Measurements from ENCODE around the gene UGT1A4. TPM values are rescaled to one million over a fixed set of nuclear protein-coding genes. Genes with fewer than 3 reads are reported as not detected.

The UGT1A4 gene
- total and polyA plus RNA-seq, 9 of the 15 experiments (the other 6 are each of a cell fraction or from before 2014, with no cell fraction given) = not detected

DNA sequence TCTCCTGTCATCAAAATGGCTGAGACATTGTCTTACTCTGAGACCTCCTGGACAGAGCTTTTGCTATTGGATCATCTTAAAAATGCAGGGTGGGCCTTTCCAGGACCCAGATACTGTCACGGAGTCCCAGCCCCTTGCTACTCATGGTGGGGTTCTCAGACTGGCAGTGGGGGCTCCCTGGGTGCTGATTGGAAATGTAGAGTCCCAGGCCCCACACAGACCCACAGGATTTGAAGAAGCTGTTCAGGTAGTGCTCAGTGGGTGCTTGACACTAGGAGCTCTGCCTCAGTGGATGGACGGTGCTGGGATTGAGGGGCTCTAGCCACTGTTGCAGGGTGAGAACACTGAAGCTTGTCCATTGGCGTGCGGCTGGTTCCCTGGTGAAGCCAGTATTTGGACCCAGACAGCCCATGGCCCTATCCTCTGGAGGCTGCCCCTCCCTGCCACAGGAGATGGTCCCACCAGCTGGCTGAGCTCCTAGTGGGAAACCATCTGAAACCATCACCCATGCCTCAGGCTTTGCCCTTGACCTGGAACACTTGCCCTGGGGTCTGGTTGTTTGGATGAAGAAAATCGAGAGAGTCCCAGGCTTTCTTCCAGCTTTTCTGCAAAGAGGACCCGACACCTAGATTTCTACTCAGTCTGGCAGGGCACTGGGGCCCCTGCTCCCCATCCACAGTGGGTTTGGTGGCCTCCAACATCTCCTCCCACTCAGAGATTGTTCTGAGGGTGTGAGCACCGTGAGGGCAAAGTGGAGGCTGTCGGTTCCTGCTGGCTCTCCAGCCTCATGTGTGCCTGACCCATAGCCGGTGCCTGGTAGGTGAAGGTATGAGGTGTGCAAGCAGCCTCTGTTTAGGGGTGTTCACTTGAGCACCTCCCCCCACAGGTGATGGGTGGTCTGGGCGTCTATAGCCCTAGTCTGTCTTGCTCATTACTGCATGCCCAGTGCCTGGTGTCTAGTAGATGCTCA is 89.7 kb downstream of the UGT1A4 start:
- WGBS (ENCODE audit: insufficient coverage, low coverage, missing lambda C conversion rate) = 1% methylated on average over 8 of the region's 10 CpGs
- Histone ChIP-seq H3K4me1 (replicated peaks in 1 of 2; ENCODE audit: control insufficient read depth in 2 of 2, insufficient read depth in 2 of 2, low read length in 2 of 2) (no peaks in the 10 kb centered on the region), H3K9me1 (ENCODE audit: control insufficient read depth, insufficient read depth, low read length) (no peaks in the 10 kb centered on the region), H3K4me2 (ENCODE audit: insufficient read depth, low read length) (no peak overlapping the region), H3K27ac (ENCODE audit: extremely low read depth, low read depth, low read length) (no peak overlapping the region), H3K9me3 (replicated peaks; ENCODE audit: control insufficient read depth, insufficient read depth, low read depth, low read length) (no peaks in the 10 kb centered on the region), H4K20me1 (replicated peaks; ENCODE audit: control insufficient read depth, insufficient read depth, low read length) (no peaks in the 10 kb centered on the region), H3K9ac (ENCODE audit: insufficient read depth in 1 of 2, low read depth in 2 of 2, low read length in 2 of 2) (no peak overlapping the region), H3K79me2 (ENCODE audit: control insufficient read depth, insufficient read depth, low read length) (no peaks in the 10 kb centered on the region), H3K27me3 (ENCODE audit: control insufficient read depth in 2 of 2, insufficient read depth in 2 of 2, low read length in 2 of 2) (peaks cover 2 to 32% of the 10 kb centered on the region in 2 experiments; a peak in 2 of 5 replicates), H3K36me3 (ENCODE audit: control insufficient read depth, insufficient read depth, low read length) (no peaks in the 10 kb centered on the region), H2AFZ (ENCODE audit: low read depth, low read length) (no peak overlapping the region), H3K4me3 (no peak overlapping the region)
- in situ Hi-C loops (cut with MboI) (no loop called here), intact Hi-C loops (cut with micrococcal nuclease) (no loop called here)
- TF ChIP-seq HLTF (IDR thresholded peaks at IDR 0.05) = no peak
- TF ChIP-seq ZFP36 (IDR thresholded peaks at IDR 0.05; ENCODE audit: low read depth, low read length, partially characterized antibody) = no peak
- TF ChIP-seq NR4A1 (CRISPR knock-in tag; IDR thresholded peaks at IDR 0.05) = no peak
- no peak for TF ChIP-seq NR4A1 (tag; IDR thresholded peaks at IDR 0.05)
- TF ChIP-seq YBX1 (IDR thresholded peaks at IDR 0.05) = no peak
- no peak for TF ChIP-seq FIP1L1 (IDR thresholded peaks at IDR 0.05; ENCODE audit: low read depth, low read length, poor library complexity, severe bottlenecking)
- TF ChIP-seq, protein P1, sequence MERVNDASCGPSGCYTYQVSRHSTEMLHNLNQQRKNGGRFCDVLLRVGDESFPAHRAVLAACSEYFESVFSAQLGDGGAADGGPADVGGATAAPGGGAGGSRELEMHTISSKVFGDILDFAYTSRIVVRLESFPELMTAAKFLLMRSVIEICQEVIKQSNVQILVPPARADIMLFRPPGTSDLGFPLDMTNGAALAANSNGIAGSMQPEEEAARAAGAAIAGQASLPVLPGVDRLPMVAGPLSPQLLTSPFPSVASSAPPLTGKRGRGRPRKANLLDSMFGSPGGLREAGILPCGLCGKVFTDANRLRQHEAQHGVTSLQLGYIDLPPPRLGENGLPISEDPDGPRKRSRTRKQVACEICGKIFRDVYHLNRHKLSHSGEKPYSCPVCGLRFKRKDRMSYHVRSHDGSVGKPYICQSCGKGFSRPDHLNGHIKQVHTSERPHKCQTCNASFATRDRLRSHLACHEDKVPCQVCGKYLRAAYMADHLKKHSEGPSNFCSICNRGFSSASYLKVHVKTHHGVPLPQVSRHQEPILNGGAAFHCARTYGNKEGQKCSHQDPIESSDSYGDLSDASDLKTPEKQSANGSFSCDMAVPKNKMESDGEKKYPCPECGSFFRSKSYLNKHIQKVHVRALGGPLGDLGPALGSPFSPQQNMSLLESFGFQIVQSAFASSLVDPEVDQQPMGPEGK (CRISPR knock-in tag; IDR thresholded peaks at IDR 0.05; ENCODE audit: borderline replicate concordance) = no peak
- TF ChIP-seq NR1H2 (CRISPR knock-in tag; IDR thresholded peaks at IDR 0.05) = no peak
- TF ChIP-seq TBP (optimal IDR thresholded peaks at IDR 0.05; ENCODE audit: low read depth, low read length) = no peak
- TF ChIP-seq, protein P2, sequence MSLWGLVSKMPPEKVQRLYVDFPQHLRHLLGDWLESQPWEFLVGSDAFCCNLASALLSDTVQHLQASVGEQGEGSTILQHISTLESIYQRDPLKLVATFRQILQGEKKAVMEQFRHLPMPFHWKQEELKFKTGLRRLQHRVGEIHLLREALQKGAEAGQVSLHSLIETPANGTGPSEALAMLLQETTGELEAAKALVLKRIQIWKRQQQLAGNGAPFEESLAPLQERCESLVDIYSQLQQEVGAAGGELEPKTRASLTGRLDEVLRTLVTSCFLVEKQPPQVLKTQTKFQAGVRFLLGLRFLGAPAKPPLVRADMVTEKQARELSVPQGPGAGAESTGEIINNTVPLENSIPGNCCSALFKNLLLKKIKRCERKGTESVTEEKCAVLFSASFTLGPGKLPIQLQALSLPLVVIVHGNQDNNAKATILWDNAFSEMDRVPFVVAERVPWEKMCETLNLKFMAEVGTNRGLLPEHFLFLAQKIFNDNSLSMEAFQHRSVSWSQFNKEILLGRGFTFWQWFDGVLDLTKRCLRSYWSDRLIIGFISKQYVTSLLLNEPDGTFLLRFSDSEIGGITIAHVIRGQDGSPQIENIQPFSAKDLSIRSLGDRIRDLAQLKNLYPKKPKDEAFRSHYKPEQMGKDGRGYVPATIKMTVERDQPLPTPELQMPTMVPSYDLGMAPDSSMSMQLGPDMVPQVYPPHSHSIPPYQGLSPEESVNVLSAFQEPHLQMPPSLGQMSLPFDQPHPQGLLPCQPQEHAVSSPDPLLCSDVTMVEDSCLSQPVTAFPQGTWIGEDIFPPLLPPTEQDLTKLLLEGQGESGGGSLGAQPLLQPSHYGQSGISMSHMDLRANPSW (CRISPR knock-in tag; IDR thresholded peaks at IDR 0.05) = no peak
- TF ChIP-seq POLR2A (conservative IDR thresholded peaks at IDR 0.05) = no peak
- TF ChIP-seq NFE2L1 (tag; IDR thresholded peaks at IDR 0.05; ENCODE audit: borderline replicate concordance, low read depth) = no peak
- TF ChIP-seq BRCA1 (IDR thresholded peaks at IDR 0.05) = no peak
- TF ChIP-seq BRCA1 (CRISPR knock-in tag; IDR thresholded peaks at IDR 0.05) = no peak
- no peak for TF ChIP-seq NFIX (CRISPR knock-in tag; IDR thresholded peaks at IDR 0.05; ENCODE audit: low read depth)
- TF ChIP-seq TARDBP (IDR thresholded peaks at IDR 0.05) = no peak
- no peak for TF ChIP-seq HMGN3 (IDR thresholded peaks at IDR 0.05; ENCODE audit: borderline replicate concordance, extremely low read depth, insufficient read length, low read depth, low read length)
- TF ChIP-seq ZNF408 (CRISPR knock-in tag; IDR thresholded peaks at IDR 0.05; ENCODE audit: low read depth) = no peak
- BruUV-seq (replicated peaks) = no TSS peak
- POLR2A ChIA-PET = no interaction called here
- CTCF ChIA-PET (ENCODE audit: low intra/inter-chr PET ratio) = no interaction called here
- no peak for ATAC-seq
- no peak for FAIRE-seq
- no peak for DNase-seq (ENCODE audit: extremely low read depth in 1 of 4, low spot score in 3 of 4)

All from K562 (cell line).